ENCODE data around the gene FASN. TPM values are rescaled to one million over a fixed set of nuclear protein-coding genes. Genes with fewer than 3 reads are reported as not detected.
A peak's percentile ranks its signal among the peaks of the same experiment; 100 is the strongest.

The FASN gene
- total and polyA plus RNA-seq, 2 of the 13 experiments (the other 11 are each of a cell fraction or from before 2014, with no cell fraction given) = 51.7 to 101 TPM

DNA sequence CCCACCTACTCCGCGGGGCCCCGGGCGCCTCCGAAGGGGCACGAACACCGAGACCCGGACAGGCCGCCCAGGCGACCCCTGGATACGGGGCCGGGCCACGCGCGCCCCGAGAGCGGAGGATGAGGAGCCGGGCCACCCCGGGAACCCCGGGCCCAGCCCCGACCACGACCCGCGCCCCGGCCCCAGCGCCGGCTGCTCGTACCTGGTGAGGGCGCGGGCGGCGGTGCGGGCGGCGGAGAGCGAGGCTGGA lies 192 bp downstream of the FASN start (continued):
- TF ChIP-seq, protein P1, sequence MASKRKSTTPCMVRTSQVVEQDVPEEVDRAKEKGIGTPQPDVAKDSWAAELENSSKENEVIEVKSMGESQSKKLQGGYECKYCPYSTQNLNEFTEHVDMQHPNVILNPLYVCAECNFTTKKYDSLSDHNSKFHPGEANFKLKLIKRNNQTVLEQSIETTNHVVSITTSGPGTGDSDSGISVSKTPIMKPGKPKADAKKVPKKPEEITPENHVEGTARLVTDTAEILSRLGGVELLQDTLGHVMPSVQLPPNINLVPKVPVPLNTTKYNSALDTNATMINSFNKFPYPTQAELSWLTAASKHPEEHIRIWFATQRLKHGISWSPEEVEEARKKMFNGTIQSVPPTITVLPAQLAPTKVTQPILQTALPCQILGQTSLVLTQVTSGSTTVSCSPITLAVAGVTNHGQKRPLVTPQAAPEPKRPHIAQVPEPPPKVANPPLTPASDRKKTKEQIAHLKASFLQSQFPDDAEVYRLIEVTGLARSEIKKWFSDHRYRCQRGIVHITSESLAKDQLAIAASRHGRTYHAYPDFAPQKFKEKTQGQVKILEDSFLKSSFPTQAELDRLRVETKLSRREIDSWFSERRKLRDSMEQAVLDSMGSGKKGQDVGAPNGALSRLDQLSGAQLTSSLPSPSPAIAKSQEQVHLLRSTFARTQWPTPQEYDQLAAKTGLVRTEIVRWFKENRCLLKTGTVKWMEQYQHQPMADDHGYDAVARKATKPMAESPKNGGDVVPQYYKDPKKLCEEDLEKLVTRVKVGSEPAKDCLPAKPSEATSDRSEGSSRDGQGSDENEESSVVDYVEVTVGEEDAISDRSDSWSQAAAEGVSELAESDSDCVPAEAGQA (IDR thresholded peaks at IDR 0.05; ENCODE audit: low read depth) = no peak
- TF ChIP-seq, protein P1 (CRISPR knock-in tag; IDR thresholded peaks at IDR 0.05; ENCODE audit: borderline replicate concordance) = 0 out of 2 replicates have a peak, but pooled peaks have one; percentile 1
- TF ChIP-seq ZNF703 (CRISPR knock-in tag; IDR thresholded peaks at IDR 0.05; ENCODE audit: borderline replicate concordance) = peak; percentile 27; the same call in 1 of the 2 replicates
- TF ChIP-seq CEBPB (IDR thresholded peaks at IDR 0.05; ENCODE audit: borderline replicate concordance, low read depth, low read length) = no peak
- TF ChIP-seq FOXM1 (CRISPR knock-in tag; IDR thresholded peaks at IDR 0.05) = no peak
- no peak for TF ChIP-seq POLR2G (IDR thresholded peaks at IDR 0.05; ENCODE audit: low read depth, low read length)
- TF ChIP-seq ZNF7 (CRISPR knock-in tag; IDR thresholded peaks at IDR 0.05) = no peak
- TF ChIP-seq MED13 (CRISPR knock-in tag; IDR thresholded peaks at IDR 0.05) = peak; percentile 39; the same call in 1 of the 2 replicates
- TF ChIP-seq TAF1 (CRISPR knock-in tag; IDR thresholded peaks at IDR 0.05) = no peak
- no peak for TF ChIP-seq CHD2 (IDR thresholded peaks at IDR 0.05; ENCODE audit: low read depth, low read length)
- TF ChIP-seq CREBL2 (CRISPR knock-in tag; IDR thresholded peaks at IDR 0.05; ENCODE audit: borderline replicate concordance) = no peak
- TF ChIP-seq SNRNP70 (IDR thresholded peaks at IDR 0.05; ENCODE audit: low read depth, low read length) = no peak
- TF ChIP-seq, protein P2, sequence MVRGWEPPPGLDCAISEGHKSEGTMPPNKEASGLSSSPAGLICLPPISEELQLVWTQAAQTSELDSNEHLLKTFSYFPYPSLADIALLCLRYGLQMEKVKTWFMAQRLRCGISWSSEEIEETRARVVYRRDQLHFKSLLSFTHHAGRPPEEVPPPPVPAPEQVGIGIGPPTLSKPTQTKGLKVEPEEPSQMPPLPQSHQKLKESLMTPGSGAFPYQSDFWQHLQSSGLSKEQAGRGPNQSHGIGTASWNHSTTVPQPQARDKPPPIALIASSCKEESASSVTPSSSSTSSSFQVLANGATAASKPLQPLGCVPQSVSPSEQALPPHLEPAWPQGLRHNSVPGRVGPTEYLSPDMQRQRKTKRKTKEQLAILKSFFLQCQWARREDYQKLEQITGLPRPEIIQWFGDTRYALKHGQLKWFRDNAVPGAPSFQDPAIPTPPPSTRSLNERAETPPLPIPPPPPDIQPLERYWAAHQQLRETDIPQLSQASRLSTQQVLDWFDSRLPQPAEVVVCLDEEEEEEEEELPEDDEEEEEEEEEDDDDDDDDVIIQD (CRISPR knock-in tag; IDR thresholded peaks at IDR 0.05; ENCODE audit: low read depth) = no peak
- no peak for TF ChIP-seq REST (IDR thresholded peaks at IDR 0.05; ENCODE audit: borderline replicate concordance in 1 of 2, low read depth in 1 of 2, low read length in 2 of 2)
- TF ChIP-seq EED (CRISPR knock-in tag; IDR thresholded peaks at IDR 0.05) = no peak; the same call in 1 of the 2 replicates
- TF ChIP-seq CBX1 (IDR thresholded peaks at IDR 0.05; ENCODE audit: low read depth) = no peak
- TF ChIP-seq RAD21 (CRISPR knock-in tag; IDR thresholded peaks at IDR 0.05) = peak; percentile 76; the same call in 1 of the 2 replicates
- no peak for TF ChIP-seq ZNF780A (CRISPR knock-in tag; IDR thresholded peaks at IDR 0.05)
- peak; percentile 23; the same call in 1 of the 2 replicates for TF ChIP-seq FOXO1 (CRISPR knock-in tag; IDR thresholded peaks at IDR 0.05)
- TF ChIP-seq ZNF850 (CRISPR knock-in tag; conservative IDR thresholded peaks at IDR 0.05) = 0 out of 2 replicates have a peak, but pooled peaks have one; percentile 5
- TF ChIP-seq TAF15 (IDR thresholded peaks at IDR 0.05; ENCODE audit: low read depth, low read length, poor library complexity, severe bottlenecking) = peak; percentile 92

Measured in HepG2 (cell line).